ENCODE measurements around the gene ZDHHC13. TPM values are rescaled to one million over a fixed set of nuclear protein-coding genes. Genes with fewer than 3 reads are reported as not detected.

The ZDHHC13 gene
- total RNA-seq, 1 experiment from 2014 or later: 20.9 TPM

DNA sequence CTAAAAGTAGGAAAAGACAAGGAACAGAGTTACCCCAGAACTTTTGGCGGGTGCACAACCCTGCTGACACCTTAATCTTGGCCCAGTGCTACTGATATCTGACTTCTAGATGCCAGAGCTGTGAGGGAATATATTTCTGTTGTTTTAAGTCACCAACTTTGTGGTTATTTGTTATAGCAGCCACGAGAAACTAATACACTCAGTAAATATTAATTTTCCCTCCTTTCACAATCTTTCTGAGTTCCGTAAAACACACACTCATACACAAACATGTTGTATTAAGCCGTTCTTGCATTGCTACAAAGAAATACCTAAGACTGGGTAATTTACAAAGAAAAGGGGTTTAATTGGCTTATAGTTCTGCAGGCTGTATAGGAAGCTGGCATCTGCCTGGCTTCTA is 16.1 kb upstream of the ZDHHC13 start:
- TF ChIP-seq, protein P1, sequence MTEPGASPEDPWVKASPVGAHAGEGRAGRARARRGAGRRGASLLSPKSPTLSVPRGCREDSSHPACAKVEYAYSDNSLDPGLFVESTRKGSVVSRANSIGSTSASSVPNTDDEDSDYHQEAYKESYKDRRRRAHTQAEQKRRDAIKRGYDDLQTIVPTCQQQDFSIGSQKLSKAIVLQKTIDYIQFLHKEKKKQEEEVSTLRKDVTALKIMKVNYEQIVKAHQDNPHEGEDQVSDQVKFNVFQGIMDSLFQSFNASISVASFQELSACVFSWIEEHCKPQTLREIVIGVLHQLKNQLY (CRISPR knock-in tag; IDR thresholded peaks at IDR 0.05): no peak
- TF ChIP-seq, protein P2, sequence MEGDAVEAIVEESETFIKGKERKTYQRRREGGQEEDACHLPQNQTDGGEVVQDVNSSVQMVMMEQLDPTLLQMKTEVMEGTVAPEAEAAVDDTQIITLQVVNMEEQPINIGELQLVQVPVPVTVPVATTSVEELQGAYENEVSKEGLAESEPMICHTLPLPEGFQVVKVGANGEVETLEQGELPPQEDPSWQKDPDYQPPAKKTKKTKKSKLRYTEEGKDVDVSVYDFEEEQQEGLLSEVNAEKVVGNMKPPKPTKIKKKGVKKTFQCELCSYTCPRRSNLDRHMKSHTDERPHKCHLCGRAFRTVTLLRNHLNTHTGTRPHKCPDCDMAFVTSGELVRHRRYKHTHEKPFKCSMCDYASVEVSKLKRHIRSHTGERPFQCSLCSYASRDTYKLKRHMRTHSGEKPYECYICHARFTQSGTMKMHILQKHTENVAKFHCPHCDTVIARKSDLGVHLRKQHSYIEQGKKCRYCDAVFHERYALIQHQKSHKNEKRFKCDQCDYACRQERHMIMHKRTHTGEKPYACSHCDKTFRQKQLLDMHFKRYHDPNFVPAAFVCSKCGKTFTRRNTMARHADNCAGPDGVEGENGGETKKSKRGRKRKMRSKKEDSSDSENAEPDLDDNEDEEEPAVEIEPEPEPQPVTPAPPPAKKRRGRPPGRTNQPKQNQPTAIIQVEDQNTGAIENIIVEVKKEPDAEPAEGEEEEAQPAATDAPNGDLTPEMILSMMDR (IDR thresholded peaks at IDR 0.05): no peak
- no peak for TF ChIP-seq TP53 (CRISPR knock-in tag; IDR thresholded peaks at IDR 0.05)
- TF ChIP-seq TEAD4 (CRISPR knock-in tag; IDR thresholded peaks at IDR 0.05): no peak
- no peak for TF ChIP-seq ZNF671 (CRISPR knock-in tag; IDR thresholded peaks at IDR 0.05)
- no peak for TF ChIP-seq ZNF263 (CRISPR knock-in tag; IDR thresholded peaks at IDR 0.05; ENCODE audit: low read depth)
- TF ChIP-seq ESRRA (CRISPR knock-in tag; IDR thresholded peaks at IDR 0.05; ENCODE audit: borderline replicate concordance): no peak
- no peak for TF ChIP-seq SMAD4 (CRISPR knock-in tag; IDR thresholded peaks at IDR 0.05)
- TF ChIP-seq ELF4 (CRISPR knock-in tag; IDR thresholded peaks at IDR 0.05; ENCODE audit: low read depth): no peak
- TF ChIP-seq, protein P3, sequence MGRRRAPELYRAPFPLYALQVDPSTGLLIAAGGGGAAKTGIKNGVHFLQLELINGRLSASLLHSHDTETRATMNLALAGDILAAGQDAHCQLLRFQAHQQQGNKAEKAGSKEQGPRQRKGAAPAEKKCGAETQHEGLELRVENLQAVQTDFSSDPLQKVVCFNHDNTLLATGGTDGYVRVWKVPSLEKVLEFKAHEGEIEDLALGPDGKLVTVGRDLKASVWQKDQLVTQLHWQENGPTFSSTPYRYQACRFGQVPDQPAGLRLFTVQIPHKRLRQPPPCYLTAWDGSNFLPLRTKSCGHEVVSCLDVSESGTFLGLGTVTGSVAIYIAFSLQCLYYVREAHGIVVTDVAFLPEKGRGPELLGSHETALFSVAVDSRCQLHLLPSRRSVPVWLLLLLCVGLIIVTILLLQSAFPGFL (CRISPR knock-in tag; IDR thresholded peaks at IDR 0.05; ENCODE audit: borderline replicate concordance): no peak
- no peak for TF ChIP-seq SMAD3 (CRISPR knock-in tag; IDR thresholded peaks at IDR 0.05; ENCODE audit: borderline replicate concordance)
- TF ChIP-seq SOX15 (CRISPR knock-in tag; IDR thresholded peaks at IDR 0.05): no peak
- no peak for TF ChIP-seq ZNF219 (CRISPR knock-in tag; IDR thresholded peaks at IDR 0.05; ENCODE audit: borderline replicate concordance)
- no peak overlapping the region for H3K27ac Mint-ChIP-seq
- DNase-seq (ENCODE audit: low spot score): no peak
- H3K4me3 Mint-ChIP-seq: no peak overlapping the region
- H3K27me3 Mint-ChIP-seq (ENCODE audit: low read depth): peaks cover 6% of the 10 kb centered on the region; the same call in 1 of the 2 replicates
- ChIA-PET CTCF (interaction anchor here (0.9 kb wide), 1 partner anchor 24 kb away, joined by 4 read pairs; no protein-coding TSS in a partner anchor), POLR2A (no interaction called here)
- peaks cover 15% of the 10 kb centered on the region for H3K9me3 Mint-ChIP-seq
- ATAC-seq: no peak
- H3K36me3 Mint-ChIP-seq: no peaks in the 10 kb centered on the region
- H3K4me1 Mint-ChIP-seq: peaks cover 15% of the 10 kb centered on the region

DNA sequence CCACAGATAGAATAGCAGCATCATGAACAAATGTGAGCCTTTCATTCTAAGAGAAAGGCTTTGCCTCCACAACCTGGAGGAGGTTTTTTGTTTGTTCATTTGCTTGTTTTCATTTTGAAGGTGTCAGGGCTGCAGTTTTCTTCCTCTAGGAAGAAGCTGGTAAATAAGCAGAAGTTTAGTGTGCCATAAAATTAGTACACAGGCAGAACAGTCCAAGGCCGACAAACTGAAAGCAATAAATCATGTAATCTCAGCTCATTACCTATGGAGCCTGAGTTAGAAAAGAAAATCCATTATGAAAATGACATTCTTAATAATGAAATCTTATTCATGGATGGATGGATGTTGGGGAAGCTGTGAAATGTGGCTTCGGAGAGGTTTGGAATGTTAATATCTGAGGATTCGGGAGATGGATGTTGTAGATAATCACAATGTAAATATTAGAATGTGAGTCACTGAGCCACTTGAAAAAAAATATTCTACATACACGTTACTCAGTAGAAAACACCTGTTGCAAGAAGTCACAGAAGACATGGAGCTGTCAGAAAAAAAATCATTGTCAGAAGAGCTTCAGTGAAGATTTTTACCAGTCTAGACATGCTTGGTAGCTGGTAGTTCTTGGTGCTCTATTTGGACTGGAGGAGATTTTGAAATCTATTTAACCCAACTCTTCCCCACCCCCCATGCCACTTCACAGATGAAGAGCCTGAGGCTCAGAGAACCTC is 15.0 kb upstream of the ZDHHC13 start:
- Mint-ChIP-seq H3K27me3 (ENCODE audit: low read depth) (peaks cover 6% of the 10 kb centered on the region; the same call in 1 of the 2 replicates), H3K27ac (no peak overlapping the region), H3K4me3 (no peak overlapping the region), H3K9me3 (peaks cover 13% of the 10 kb centered on the region), H3K36me3 (no peaks in the 10 kb centered on the region), H3K4me1 (peaks cover 15% of the 10 kb centered on the region)
- ATAC-seq (no peak), DNase-seq (ENCODE audit: low spot score) (no peak)
- ChIA-PET POLR2A (no interaction called here), CTCF (no interaction called here)
- TF ChIP-seq, protein P2 (IDR thresholded peaks at IDR 0.05): no peak
- TF ChIP-seq, protein P4, sequence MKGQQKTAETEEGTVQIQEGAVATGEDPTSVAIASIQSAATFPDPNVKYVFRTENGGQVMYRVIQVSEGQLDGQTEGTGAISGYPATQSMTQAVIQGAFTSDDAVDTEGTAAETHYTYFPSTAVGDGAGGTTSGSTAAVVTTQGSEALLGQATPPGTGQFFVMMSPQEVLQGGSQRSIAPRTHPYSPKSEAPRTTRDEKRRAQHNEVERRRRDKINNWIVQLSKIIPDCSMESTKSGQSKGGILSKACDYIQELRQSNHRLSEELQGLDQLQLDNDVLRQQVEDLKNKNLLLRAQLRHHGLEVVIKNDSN (CRISPR knock-in tag; IDR thresholded peaks at IDR 0.05): no peak
- TF ChIP-seq EMX1 (CRISPR knock-in tag; IDR thresholded peaks at IDR 0.05) (no peak), GTF2I (CRISPR knock-in tag; conservative IDR thresholded peaks at IDR 0.05) (no peak)
- TF ChIP-seq, protein P5, sequence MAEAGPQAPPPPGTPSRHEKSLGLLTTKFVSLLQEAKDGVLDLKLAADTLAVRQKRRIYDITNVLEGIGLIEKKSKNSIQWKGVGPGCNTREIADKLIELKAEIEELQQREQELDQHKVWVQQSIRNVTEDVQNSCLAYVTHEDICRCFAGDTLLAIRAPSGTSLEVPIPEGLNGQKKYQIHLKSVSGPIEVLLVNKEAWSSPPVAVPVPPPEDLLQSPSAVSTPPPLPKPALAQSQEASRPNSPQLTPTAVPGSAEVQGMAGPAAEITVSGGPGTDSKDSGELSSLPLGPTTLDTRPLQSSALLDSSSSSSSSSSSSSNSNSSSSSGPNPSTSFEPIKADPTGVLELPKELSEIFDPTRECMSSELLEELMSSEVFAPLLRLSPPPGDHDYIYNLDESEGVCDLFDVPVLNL (CRISPR knock-in tag; IDR thresholded peaks at IDR 0.05; ENCODE audit: borderline replicate concordance, low read depth): no peak
- TF ChIP-seq, protein P6, sequence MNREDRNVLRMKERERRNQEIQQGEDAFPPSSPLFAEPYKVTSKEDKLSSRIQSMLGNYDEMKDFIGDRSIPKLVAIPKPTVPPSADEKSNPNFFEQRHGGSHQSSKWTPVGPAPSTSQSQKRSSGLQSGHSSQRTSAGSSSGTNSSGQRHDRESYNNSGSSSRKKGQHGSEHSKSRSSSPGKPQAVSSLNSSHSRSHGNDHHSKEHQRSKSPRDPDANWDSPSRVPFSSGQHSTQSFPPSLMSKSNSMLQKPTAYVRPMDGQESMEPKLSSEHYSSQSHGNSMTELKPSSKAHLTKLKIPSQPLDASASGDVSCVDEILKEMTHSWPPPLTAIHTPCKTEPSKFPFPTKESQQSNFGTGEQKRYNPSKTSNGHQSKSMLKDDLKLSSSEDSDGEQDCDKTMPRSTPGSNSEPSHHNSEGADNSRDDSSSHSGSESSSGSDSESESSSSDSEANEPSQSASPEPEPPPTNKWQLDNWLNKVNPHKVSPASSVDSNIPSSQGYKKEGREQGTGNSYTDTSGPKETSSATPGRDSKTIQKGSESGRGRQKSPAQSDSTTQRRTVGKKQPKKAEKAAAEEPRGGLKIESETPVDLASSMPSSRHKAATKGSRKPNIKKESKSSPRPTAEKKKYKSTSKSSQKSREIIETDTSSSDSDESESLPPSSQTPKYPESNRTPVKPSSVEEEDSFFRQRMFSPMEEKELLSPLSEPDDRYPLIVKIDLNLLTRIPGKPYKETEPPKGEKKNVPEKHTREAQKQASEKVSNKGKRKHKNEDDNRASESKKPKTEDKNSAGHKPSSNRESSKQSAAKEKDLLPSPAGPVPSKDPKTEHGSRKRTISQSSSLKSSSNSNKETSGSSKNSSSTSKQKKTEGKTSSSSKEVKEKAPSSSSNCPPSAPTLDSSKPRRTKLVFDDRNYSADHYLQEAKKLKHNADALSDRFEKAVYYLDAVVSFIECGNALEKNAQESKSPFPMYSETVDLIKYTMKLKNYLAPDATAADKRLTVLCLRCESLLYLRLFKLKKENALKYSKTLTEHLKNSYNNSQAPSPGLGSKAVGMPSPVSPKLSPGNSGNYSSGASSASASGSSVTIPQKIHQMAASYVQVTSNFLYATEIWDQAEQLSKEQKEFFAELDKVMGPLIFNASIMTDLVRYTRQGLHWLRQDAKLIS (CRISPR knock-in tag; IDR thresholded peaks at IDR 0.05; ENCODE audit: borderline replicate concordance): no peak
- TF ChIP-seq, protein P7, sequence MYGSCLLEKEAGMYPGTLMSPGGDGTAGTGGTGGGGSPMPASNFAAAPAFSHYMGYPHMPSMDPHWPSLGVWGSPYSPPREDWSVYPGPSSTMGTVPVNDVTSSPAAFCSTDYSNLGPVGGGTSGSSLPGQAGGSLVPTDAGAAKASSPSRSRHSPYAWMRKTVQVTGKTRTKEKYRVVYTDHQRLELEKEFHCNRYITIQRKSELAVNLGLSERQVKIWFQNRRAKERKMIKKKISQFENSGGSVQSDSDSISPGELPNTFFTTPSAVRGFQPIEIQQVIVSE (CRISPR knock-in tag; IDR thresholded peaks at IDR 0.05; ENCODE audit: borderline replicate concordance): no peak

All from WTC11 (cell line).